ENCODE measurements around the gene VAX1. TPM values are rescaled to one million over a fixed set of nuclear protein-coding genes. Genes with fewer than 3 reads are reported as not detected.

Gene VAX1
- total and polyA plus RNA-seq, 8 donors = not detected

DNA sequence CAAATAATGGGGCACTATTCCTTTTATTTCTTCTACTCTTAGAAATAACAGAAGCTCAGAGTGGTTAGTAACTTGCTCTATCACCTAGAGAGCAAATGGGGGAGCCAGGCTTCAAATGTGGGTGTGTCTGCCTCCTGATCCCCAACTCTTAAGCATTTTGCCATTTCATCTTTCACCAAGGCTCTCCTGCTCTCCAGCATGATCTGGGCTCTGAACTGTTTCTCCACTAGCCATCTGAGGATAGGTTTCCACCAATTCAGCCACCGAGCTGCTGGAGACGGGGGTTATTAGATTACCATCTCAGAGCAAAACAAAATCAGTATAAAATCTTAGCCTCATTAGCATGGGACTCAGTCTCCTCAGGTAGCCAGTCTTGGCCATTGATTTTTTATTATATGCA is 20.2 kb upstream of the VAX1 start:
- Histone ChIP-seq H3K4me1 (peaks cover 9 to 13% (median 12%) of the 10 kb centered on the region in 4 donors), H3K36me3 (no peaks in the 10 kb centered on the region), H3K27me3 (peaks cover 21 to 100% (median 82%) of the 10 kb centered on the region in 3 donors), H3K4me3 (no peak overlapping the region), H3K27ac (no peak overlapping the region), H3K9me3 (no peaks in the 10 kb centered on the region)
- 11 to 28% (median 26%) methylated on average over 2 of the region's 2 CpGs for WGBS, 5 donors
- intact Hi-C loops (cut with DNase I; ENCODE audit: low total_unique reads) = no loop called here
- DNase-seq = no peak
- TF ChIP-seq POLR2A (IDR thresholded peaks at IDR 0.05) (no peak), EP300 (IDR thresholded peaks at IDR 0.05) (no peak), POLR2AphosphoS5 (IDR thresholded peaks at IDR 0.05) (no peak)
- TF ChIP-seq, protein P1, sequence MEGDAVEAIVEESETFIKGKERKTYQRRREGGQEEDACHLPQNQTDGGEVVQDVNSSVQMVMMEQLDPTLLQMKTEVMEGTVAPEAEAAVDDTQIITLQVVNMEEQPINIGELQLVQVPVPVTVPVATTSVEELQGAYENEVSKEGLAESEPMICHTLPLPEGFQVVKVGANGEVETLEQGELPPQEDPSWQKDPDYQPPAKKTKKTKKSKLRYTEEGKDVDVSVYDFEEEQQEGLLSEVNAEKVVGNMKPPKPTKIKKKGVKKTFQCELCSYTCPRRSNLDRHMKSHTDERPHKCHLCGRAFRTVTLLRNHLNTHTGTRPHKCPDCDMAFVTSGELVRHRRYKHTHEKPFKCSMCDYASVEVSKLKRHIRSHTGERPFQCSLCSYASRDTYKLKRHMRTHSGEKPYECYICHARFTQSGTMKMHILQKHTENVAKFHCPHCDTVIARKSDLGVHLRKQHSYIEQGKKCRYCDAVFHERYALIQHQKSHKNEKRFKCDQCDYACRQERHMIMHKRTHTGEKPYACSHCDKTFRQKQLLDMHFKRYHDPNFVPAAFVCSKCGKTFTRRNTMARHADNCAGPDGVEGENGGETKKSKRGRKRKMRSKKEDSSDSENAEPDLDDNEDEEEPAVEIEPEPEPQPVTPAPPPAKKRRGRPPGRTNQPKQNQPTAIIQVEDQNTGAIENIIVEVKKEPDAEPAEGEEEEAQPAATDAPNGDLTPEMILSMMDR (IDR thresholded peaks at IDR 0.05) = no peak

- Histone ChIP-seq H3K27ac (no peak overlapping the region), H3K9me3 (no peaks in the 10 kb centered on the region), H3K4me1 (no peaks in the 10 kb centered on the region), H3K4me3 (no peak overlapping the region), H3K36me3 (no peaks in the 10 kb centered on the region), H3K27me3 (peaks cover 0 to 89% (median 27%) of the 10 kb centered on the region in 3 donors)
- WGBS, 5 donors = 36 to 57% (median 44%) methylated on average over 3 of the region's 3 CpGs
- DNase-seq = no peak
- no peak for TF ChIP-seq EP300 (IDR thresholded peaks at IDR 0.05)
- TF ChIP-seq POLR2AphosphoS5 (IDR thresholded peaks at IDR 0.05) = no peak
- TF ChIP-seq POLR2A (IDR thresholded peaks at IDR 0.05) = no peak
- TF ChIP-seq, protein P1 (IDR thresholded peaks at IDR 0.05) = no peak
- intact Hi-C loops (cut with DNase I; ENCODE audit: low total_unique reads) = no loop called here
Measured at GRCh38 chr10:117152668-117153067, 14.6 kb upstream of the VAX1 start.

DNA sequence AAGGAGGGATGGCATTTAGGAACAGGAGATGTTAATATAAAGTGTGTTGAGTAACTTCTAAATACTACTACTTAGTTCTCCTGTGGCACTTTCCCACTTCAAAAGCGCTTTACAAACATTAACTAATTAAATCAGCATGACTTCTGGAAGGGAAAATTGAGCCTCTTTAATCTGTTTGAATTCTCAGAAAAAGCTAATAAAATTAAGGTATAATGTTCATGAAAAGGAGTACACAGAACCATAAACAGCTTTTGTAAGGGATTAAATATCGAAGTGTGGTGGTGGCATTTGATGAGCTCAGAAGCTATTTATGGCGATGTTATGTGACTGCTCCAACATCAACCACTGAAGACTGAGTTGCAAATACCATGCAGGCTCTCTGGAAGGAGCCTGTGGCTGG is 10.2 kb upstream of the VAX1 start:
- DNase-seq = no peak
- H3K4me1 ChIP-seq = no peaks in the 10 kb centered on the region
- H3K27ac ChIP-seq = no peak overlapping the region
- WGBS, 5 donors = 80 to 91% (median 83%) methylated on average over 3 of the region's 3 CpGs
- intact Hi-C loops (cut with DNase I; ENCODE audit: low total_unique reads) = no loop called here
- H3K36me3 ChIP-seq = no peaks in the 10 kb centered on the region
- H3K9me3 ChIP-seq = peaks cover 6 to 18% (median 14%) of the 10 kb centered on the region in 4 donors
- peaks cover 0 to 89% (median 11%) of the 10 kb centered on the region in 3 donors for H3K27me3 ChIP-seq
- H3K4me3 ChIP-seq = no peak overlapping the region
- TF ChIP-seq, protein P1 (IDR thresholded peaks at IDR 0.05) = no peak
- TF ChIP-seq POLR2AphosphoS5 (IDR thresholded peaks at IDR 0.05) = no peak
- TF ChIP-seq EP300 (IDR thresholded peaks at IDR 0.05) = no peak
- TF ChIP-seq POLR2A (IDR thresholded peaks at IDR 0.05) = no peak

DNA sequence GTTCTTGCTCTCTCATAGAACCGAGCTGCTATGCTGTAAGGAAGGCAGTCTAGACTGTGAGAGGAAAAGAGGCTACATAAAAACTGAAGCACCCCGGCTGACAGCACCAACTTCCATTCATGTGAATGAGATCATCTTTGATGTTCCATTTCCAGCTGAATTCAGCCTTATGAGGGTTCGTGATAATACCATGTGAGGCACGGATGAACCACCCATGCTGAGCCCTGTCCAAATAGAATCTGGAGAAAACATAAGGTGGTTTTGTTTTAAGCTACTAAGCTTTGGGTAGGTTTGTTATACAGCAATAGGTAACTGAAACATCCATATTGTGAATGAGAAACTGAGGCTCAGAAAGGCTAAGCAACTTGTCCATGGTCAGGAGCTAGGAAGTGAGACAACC is 6.9 kb upstream of the VAX1 start:
- TF ChIP-seq POLR2AphosphoS5 (IDR thresholded peaks at IDR 0.05) = no peak
- TF ChIP-seq EP300 (IDR thresholded peaks at IDR 0.05) = no peak
- TF ChIP-seq, protein P1 (IDR thresholded peaks at IDR 0.05) = no peak
- TF ChIP-seq POLR2A (IDR thresholded peaks at IDR 0.05) = no peak
- 62 to 78% (median 69%) methylated on average over 4 of the region's 4 CpGs for WGBS, 5 donors
- no peak for DNase-seq
- Histone ChIP-seq H3K27me3 (peaks cover 12 to 93% (median 43%) of the 10 kb centered on the region in 3 donors), H3K4me1 (peaks cover 0 to 3% (median under 1%) of the 10 kb centered on the region in 4 donors), H3K36me3 (no peaks in the 10 kb centered on the region), H3K27ac (no peak overlapping the region), H3K9me3 (peaks cover 6 to 27% (median 19%) of the 10 kb centered on the region in 4 donors), H3K4me3 (no peak overlapping the region)
- intact Hi-C loops (cut with DNase I; ENCODE audit: low total_unique reads) = no loop called here
